ENCODE measurements around the gene TOPBP1. TPM values are rescaled to one million over a fixed set of nuclear protein-coding genes. Genes with fewer than 3 reads are reported as not detected.
A peak's percentile ranks its signal among the peaks of the same experiment; 100 is the strongest.

Gene TOPBP1
- total RNA-seq, 4 donors from 2014 or later = 13.5 to 64.7 (median 32.2) TPM

DNA sequence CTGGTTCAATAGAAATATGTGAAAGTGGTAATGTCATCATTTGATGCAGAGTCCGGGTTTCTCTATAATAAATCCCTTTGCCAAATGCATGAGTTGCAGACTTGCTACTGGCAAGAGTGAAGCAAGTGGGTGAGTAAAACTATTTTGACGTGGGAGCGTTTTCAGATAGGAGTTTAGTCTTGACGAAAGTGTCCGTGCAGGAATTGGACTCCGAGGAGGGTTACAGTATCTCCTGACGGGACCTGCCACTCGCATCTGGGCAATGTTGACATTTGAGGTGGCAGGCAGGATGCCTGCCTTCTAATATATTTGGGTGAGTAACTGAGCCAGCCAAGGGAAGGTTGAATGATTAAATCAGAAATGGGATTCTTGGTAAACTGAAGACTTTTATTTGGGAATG lies 72.2 kb downstream of the TOPBP1 start:
- intact Hi-C loops (cut with DNase I; ENCODE audit: low total_unique reads) = no loop called here
- Histone ChIP-seq H3K9me3 (no peaks in the 10 kb centered on the region), H3K36me3 (peaks cover 0 to 53% (median 23%) of the 10 kb centered on the region in 4 donors), H3K4me1 (peaks cover 0 to 4% (median 2%) of the 10 kb centered on the region in 4 donors), H3K4me3 (no peak overlapping the region), H3K27me3 (no peaks in the 10 kb centered on the region), H3K27ac (no peak overlapping the region)
- DNase-seq = no peak
- in situ Hi-C loops (cut with MboI; ENCODE audit: low pct_ligation_motif_present in 1 of 4, low pct_unique_long_range_greater_than_20kb in 1 of 4, low sequenced_read_pairs in 3 of 4) = loop anchor here in 1 of 4 donors (25.0 kb wide), 2 partner anchors 127 to 902 kb away; no protein-coding TSS in a partner anchor
- 70 to 88% methylated on average over 2 to 8 of the region's 8 CpGs for WGBS, 2 donors (ENCODE audit: low coverage in 1 of 2)
- peak; percentile 7 for TF ChIP-seq POLR2A (IDR thresholded peaks at IDR 0.05)
- TF ChIP-seq, protein P1, sequence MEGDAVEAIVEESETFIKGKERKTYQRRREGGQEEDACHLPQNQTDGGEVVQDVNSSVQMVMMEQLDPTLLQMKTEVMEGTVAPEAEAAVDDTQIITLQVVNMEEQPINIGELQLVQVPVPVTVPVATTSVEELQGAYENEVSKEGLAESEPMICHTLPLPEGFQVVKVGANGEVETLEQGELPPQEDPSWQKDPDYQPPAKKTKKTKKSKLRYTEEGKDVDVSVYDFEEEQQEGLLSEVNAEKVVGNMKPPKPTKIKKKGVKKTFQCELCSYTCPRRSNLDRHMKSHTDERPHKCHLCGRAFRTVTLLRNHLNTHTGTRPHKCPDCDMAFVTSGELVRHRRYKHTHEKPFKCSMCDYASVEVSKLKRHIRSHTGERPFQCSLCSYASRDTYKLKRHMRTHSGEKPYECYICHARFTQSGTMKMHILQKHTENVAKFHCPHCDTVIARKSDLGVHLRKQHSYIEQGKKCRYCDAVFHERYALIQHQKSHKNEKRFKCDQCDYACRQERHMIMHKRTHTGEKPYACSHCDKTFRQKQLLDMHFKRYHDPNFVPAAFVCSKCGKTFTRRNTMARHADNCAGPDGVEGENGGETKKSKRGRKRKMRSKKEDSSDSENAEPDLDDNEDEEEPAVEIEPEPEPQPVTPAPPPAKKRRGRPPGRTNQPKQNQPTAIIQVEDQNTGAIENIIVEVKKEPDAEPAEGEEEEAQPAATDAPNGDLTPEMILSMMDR (IDR thresholded peaks at IDR 0.05) = no peak

DNA sequence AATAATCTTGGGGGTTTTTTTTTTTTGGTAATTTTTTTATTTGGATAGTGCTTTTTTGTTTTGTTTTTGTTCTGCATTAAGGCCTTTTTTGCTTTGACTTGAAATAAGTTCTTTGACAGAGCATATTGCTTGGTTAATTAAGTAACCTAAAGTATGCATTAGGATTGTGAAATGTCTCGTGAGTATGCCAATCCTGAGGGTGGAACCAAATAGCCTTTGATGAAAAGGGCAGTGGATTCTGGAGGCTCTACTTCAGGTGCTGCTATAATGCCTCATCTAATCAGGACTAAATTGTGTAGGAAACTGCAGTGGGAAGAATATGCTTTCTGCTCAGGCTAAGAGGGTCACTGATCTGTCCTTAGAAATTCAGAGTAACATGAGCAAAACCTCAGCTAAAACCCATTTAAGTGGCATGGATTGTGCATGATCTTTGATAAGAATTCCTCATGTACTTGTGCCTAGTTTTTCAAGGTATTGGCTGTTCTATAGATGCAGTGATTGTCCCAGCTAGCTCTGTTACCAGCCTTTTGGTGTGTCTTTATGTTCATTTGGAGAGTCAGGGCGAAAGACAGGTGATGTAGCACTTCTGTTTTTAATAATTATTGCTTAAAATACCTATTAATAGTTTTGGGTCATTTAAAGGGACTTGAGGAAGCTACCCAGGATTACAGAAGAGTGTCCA lies 72.8 kb downstream of the TOPBP1 start:
- TF ChIP-seq POLR2AphosphoS5 (IDR thresholded peaks at IDR 0.05) (no peak), POLR2A (IDR thresholded peaks at IDR 0.05) (peak; percentile 15)
- Histone ChIP-seq H3K9me3 (no peaks in the 10 kb centered on the region), H3K4me3 (no peak overlapping the region), H3K36me3 (peaks cover 0 to 58% (median 26%) of the 10 kb centered on the region in 4 donors), H3K4me1 (peaks cover 0 to 4% (median 2%) of the 10 kb centered on the region in 4 donors), H3K27me3 (no peaks in the 10 kb centered on the region), H3K27ac (no peak overlapping the region)
- DNase-seq = no peak
- 79 to 82% methylated on average over 2 of the region's 2 CpGs for WGBS, 2 donors (ENCODE audit: low coverage in 1 of 2)
- in situ Hi-C loops (cut with MboI; ENCODE audit: low pct_ligation_motif_present in 1 of 4, low pct_unique_long_range_greater_than_20kb in 1 of 4, low sequenced_read_pairs in 3 of 4) (loop anchor here in 1 of 4 donors (25.0 kb wide), 2 partner anchors 127 to 902 kb away; no protein-coding TSS in a partner anchor), intact Hi-C loops (cut with DNase I; ENCODE audit: low total_unique reads) (no loop called here)

DNA sequence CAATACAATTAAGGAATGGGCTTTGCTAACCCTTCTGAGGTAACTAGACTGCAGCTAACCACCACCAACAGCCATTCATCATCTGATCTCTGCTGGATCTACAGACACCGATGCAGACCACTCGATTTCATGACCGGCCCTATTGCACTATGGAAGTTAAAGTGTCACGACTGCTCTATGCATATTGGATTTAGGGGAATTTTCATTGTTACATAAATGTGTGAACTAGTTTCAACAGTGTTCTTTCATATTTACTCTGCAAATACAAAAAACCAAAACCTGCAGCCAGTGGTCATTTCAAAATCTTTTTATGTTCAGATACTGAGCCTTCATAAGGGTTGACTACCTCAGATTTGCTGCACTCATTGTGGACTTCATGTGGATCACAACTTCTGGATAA lies 73.7 kb downstream of the TOPBP1 start:
- in situ Hi-C loops (cut with MboI; ENCODE audit: low pct_ligation_motif_present in 1 of 4, low pct_unique_long_range_greater_than_20kb in 1 of 4, low sequenced_read_pairs in 3 of 4) (loop anchor here in 1 of 4 donors (25.0 kb wide), 2 partner anchors 126 to 901 kb away; no protein-coding TSS in a partner anchor), intact Hi-C loops (cut with DNase I; ENCODE audit: low total_unique reads) (no loop called here)
- Histone ChIP-seq H3K9me3 (no peaks in the 10 kb centered on the region), H3K27ac (no peak overlapping the region), H3K27me3 (no peaks in the 10 kb centered on the region), H3K4me3 (no peak overlapping the region), H3K4me1 (peaks cover 0 to 4% (median 2%) of the 10 kb centered on the region in 4 donors), H3K36me3 (peaks cover 0 to 67% (median 30%) of the 10 kb centered on the region in 4 donors)
- no peak for DNase-seq
- TF ChIP-seq, protein P1 (IDR thresholded peaks at IDR 0.05) = no peak
- TF ChIP-seq POLR2A (IDR thresholded peaks at IDR 0.05) (no peak), EP300 (IDR thresholded peaks at IDR 0.05; ENCODE audit: low read depth) (no peak), POLR2AphosphoS5 (IDR thresholded peaks at IDR 0.05) (no peak)
- WGBS, 2 donors (ENCODE audit: low coverage in 1 of 2) = 82 to 96% methylated on average over 4 of the region's 4 CpGs

DNA sequence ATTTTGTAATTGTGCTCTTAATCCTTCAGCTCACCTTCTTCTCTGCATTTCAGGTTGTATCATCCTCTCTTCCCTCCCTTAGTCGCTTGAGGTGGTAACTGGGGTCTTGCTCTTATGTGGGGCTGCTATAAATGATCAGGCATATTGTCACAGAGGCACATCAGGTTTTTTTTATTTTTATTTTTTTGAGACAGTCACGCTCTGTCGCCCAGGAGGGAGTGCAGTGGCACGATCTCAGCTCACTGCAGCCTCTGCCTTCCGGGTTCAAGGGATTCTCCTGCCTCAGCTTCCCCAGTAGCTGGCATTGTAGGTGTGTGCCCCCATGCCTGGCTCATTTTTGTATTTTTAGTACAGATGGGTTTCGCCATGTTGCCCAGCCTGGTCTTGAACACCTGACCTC lies 78.3 kb downstream of the TOPBP1 start:
- WGBS, 2 donors (ENCODE audit: low coverage in 1 of 2) = 93% methylated on average over 3 to 6 of the region's 6 CpGs
- Histone ChIP-seq H3K4me3 (no peak overlapping the region), H3K27ac (no peak overlapping the region), H3K4me1 (peaks cover 2 to 34% (median 12%) of the 10 kb centered on the region in 4 donors), H3K9me3 (no peaks in the 10 kb centered on the region), H3K36me3 (peaks cover 0 to 84% (median 41%) of the 10 kb centered on the region in 4 donors), H3K27me3 (no peaks in the 10 kb centered on the region)
- DNase-seq = no peak
- TF ChIP-seq, protein P1 (IDR thresholded peaks at IDR 0.05) = no peak
- TF ChIP-seq POLR2A (IDR thresholded peaks at IDR 0.05) (no peak), EP300 (IDR thresholded peaks at IDR 0.05; ENCODE audit: low read depth) (no peak), POLR2AphosphoS5 (IDR thresholded peaks at IDR 0.05) (no peak)
- intact Hi-C loops (cut with DNase I; ENCODE audit: low total_unique reads) (no loop called here), in situ Hi-C loops (cut with MboI; ENCODE audit: low pct_ligation_motif_present in 1 of 4, low pct_unique_long_range_greater_than_20kb in 1 of 4, low sequenced_read_pairs in 3 of 4) (loop anchor here in 1 of 4 donors (25.0 kb wide), 2 partner anchors 121 to 896 kb away; no protein-coding TSS in a partner anchor)
